AG08395 (cell line): ENCODE measurements around the gene SLC17A1.

Source experiments
- DNase-seq: peaks from one replicate; pipeline ENCODE4 v3.0.0; 2012; ENCODE audit warnings: mixed read lengths, low spot score

Gene SLC17A1

GRCh38 chr6:25831532-25832306, at the start of gene SLC17A1:
TSS of gene SLC17A1 (minus strand) at chr6:25832052. CDS start at chr6:25830557, 1,495 bp downstream.
- DNase-seq, result no peak

- DNase-seq, result no peak
Observed at GRCh38 chr6:25880601-25881000, 48.7 kb upstream of the SLC17A1 start.

GRCh38 chr6:25878721-25879322, 47.0 kb upstream of the SLC17A1 start:
- no peak for DNase-seq

- no peak for DNase-seq
Observed at GRCh38 chr6:25875926-25876602, 44.2 kb upstream of the SLC17A1 start.

GRCh38 chr6:25875563-25875905, 43.7 kb upstream of the SLC17A1 start:
- DNase-seq, result no peak

GRCh38 chr6:25874822-25875562, 43.1 kb upstream of the SLC17A1 start:
- DNase-seq, result no peak

GRCh38 chr6:25874118-25874517, 42.3 kb upstream of the SLC17A1 start, which contains the start of gene SLC17A3:
TSS of gene SLC17A3 (minus strand) at chr6:25874243. CDS start at chr6:25868387, 5,856 bp downstream.
- no peak for DNase-seq

GRCh38 chr6:25872814-25873213, 41.0 kb upstream of the SLC17A1 start:
- DNase-seq, result no peak

GRCh38 chr6:25869840-25870239, 38.0 kb upstream of the SLC17A1 start:
- DNase-seq, result no peak

GRCh38 chr6:25868436-25869183, 36.8 kb upstream of the SLC17A1 start:
- no peak for DNase-seq

GRCh38 chr6:25866011-25866410, 34.2 kb upstream of the SLC17A1 start:
- DNase-seq, result no peak

GRCh38 chr6:25863360-25863759, 31.5 kb upstream of the SLC17A1 start:
- DNase-seq, result no peak

GRCh38 chr6:25862199-25862598, 30.3 kb upstream of the SLC17A1 start:
- DNase-seq, result no peak

- no peak for DNase-seq
Observed at GRCh38 chr6:25852756-25853155, 20.9 kb upstream of the SLC17A1 start.

GRCh38 chr6:25851961-25852360, 20.1 kb upstream of the SLC17A1 start:
- DNase-seq, result no peak

GRCh38 chr6:25844518-25844917, 12.7 kb upstream of the SLC17A1 start:
- no peak for DNase-seq

GRCh38 chr6:25842526-25842925, 10.7 kb upstream of the SLC17A1 start:
- no peak for DNase-seq

GRCh38 chr6:25835442-25836283, 3.8 kb upstream of the SLC17A1 start:
- no peak for DNase-seq

GRCh38 chr6:25834950-25835349, 3.1 kb upstream of the SLC17A1 start:
- DNase-seq, result no peak

GRCh38 chr6:25833136-25833535, 1.3 kb upstream of the SLC17A1 start:
- DNase-seq, result no peak

- DNase-seq, result no peak
Observed at GRCh38 chr6:25832670-25833069, 818 bp upstream of the SLC17A1 start.
